Measurements from ENCODE around the gene RPL19. TPM values are rescaled to one million over a fixed set of nuclear protein-coding genes. Genes with fewer than 3 reads are reported as not detected.

Gene RPL19
- polyA plus RNA-seq, 1 donor (not counting 4 experiments of a cell fraction or from before 2014, with no cell fraction given): 1,957 TPM

DNA sequence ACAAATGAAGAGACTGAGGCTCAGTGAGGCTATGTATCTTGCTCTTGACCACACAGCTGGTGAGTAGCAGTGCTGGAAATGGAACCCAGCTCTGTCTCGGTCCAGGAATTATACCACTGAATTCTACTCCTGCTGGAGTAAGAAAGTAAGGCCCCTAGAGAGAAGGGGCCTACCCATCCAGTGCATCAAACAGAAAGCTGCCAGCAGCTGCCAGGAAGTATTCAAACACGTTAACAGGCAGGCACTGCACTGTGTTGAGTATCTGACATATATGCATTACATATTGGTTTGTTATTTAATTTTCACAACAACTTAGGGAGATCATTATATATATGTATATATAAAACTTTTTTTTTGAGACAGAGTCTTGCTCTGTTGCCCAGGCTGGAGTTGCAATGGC, 38.1 kb upstream of the RPL19 start:
- dilution Hi-C loops (cut with MboI; ENCODE audit: extremely low pct_ligation_motif_present, low sequenced_read_pairs): no loop called here

DNA sequence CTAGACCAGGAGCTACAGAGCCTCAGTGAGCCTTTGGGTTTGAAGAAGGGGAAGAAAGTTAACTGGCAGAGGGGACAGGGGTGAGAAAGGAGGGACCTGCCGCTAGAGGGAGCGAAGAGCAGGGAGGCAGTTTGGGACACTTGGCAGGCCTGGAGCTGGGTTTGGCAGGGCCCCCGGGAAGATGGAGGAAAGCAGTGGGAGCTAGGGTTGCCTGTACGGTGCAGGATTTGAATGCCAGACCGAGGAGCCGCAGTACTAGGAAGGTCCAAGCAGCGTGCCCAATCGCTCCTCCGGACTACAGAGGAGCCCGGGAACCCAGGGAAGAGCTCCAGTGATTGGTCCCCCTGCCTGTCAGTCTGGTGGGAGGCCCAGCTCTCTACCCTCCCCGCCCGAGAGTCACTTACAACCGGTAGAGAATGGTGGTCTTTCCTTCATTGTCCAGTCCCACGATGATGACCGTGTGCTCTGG, 35.4 kb upstream of the RPL19 start:
- H3K9ac ChIP-seq (ENCODE audit: control insufficient read depth, extremely low read depth, insufficient read depth, low read length): no peak overlapping the region
- peak; percentile 89 for FAIRE-seq
- peak; percentile 44 for DNase-seq (ENCODE audit: low read depth, low spot score)

More for the DNA sequence above, 38.1 kb upstream of the RPL19 start:
- Histone ChIP-seq H3K79me2 (ENCODE audit: control insufficient read depth, insufficient read depth, low read length) (no peaks in the 10 kb centered on the region), H3K4me1 (ENCODE audit: control insufficient read depth, extremely low read depth, insufficient read depth, low read length) (peaks cover 8% of the 10 kb centered on the region), H3K4me2 (ENCODE audit: control insufficient read depth, extremely low read depth, insufficient read depth, low read depth, low read length) (no peak overlapping the region), H3K9me1 (ENCODE audit: control insufficient read depth, extremely low read depth, insufficient read depth, low read length) (no peaks in the 10 kb centered on the region), H3K36me3 (ENCODE audit: control insufficient read depth in 2 of 2, extremely low read depth in 1 of 2, insufficient read depth in 2 of 2, low read length in 2 of 2) (no peaks in the 10 kb centered on the region), H3K27me3 (ENCODE audit: control insufficient read depth, extremely low read depth, insufficient read depth, low read length) (peaks cover 12% of the 10 kb centered on the region), H3K4me3 (ENCODE audit: control insufficient read depth in 2 of 3, extremely low read depth in 1 of 3, insufficient read depth in 2 of 3, low read depth in 1 of 3, low read length in 3 of 3) (no peak overlapping the region), H3K9me3 (ENCODE audit: control insufficient read depth, low read depth, low read length) (no peaks in the 10 kb centered on the region), H4K20me1 (ENCODE audit: control insufficient read depth, extremely low read depth, insufficient read depth, low read length) (no peaks in the 10 kb centered on the region), H3K27ac (ENCODE audit: control insufficient read depth, insufficient read depth, low read length) (no peak overlapping the region), H2AFZ (ENCODE audit: control insufficient read depth, low read length) (no peak overlapping the region), H3K9ac (ENCODE audit: control insufficient read depth, extremely low read depth, insufficient read depth, low read length) (no peak overlapping the region)
- FAIRE-seq (no peak), DNase-seq (ENCODE audit: low read depth, low spot score) (no peak)
- TF ChIP-seq, protein P1, sequence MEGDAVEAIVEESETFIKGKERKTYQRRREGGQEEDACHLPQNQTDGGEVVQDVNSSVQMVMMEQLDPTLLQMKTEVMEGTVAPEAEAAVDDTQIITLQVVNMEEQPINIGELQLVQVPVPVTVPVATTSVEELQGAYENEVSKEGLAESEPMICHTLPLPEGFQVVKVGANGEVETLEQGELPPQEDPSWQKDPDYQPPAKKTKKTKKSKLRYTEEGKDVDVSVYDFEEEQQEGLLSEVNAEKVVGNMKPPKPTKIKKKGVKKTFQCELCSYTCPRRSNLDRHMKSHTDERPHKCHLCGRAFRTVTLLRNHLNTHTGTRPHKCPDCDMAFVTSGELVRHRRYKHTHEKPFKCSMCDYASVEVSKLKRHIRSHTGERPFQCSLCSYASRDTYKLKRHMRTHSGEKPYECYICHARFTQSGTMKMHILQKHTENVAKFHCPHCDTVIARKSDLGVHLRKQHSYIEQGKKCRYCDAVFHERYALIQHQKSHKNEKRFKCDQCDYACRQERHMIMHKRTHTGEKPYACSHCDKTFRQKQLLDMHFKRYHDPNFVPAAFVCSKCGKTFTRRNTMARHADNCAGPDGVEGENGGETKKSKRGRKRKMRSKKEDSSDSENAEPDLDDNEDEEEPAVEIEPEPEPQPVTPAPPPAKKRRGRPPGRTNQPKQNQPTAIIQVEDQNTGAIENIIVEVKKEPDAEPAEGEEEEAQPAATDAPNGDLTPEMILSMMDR (optimal IDR thresholded peaks at IDR 0.05 in 1 of 3, IDR thresholded peaks at IDR 0.05 in 1 of 3, conservative IDR thresholded peaks at IDR 0.05 in 1 of 3; ENCODE audit: extremely low read depth in 1 of 3, insufficient read depth in 2 of 3, low read length in 3 of 3): no peak
- no peak for TF ChIP-seq EZH2 (IDR thresholded peaks at IDR 0.05; ENCODE audit: low read length)

More for the DNA sequence above, 35.4 kb upstream of the RPL19 start:
- dilution Hi-C loops (cut with MboI; ENCODE audit: extremely low pct_ligation_motif_present, low sequenced_read_pairs): no loop called here
- H3K4me2 ChIP-seq (ENCODE audit: control insufficient read depth, extremely low read depth, insufficient read depth, low read depth, low read length): peak overlapping the region; percentile 73
- no peaks in the 10 kb centered on the region for H3K36me3 ChIP-seq (ENCODE audit: control insufficient read depth in 2 of 2, extremely low read depth in 1 of 2, insufficient read depth in 2 of 2, low read length in 2 of 2)
- H3K9me3 ChIP-seq (ENCODE audit: control insufficient read depth, low read depth, low read length): no peaks in the 10 kb centered on the region
- H3K4me1 ChIP-seq (ENCODE audit: control insufficient read depth, extremely low read depth, insufficient read depth, low read length): peaks cover 9% of the 10 kb centered on the region
- TF ChIP-seq, protein P1 (optimal IDR thresholded peaks at IDR 0.05 in 1 of 3, IDR thresholded peaks at IDR 0.05 in 1 of 3, conservative IDR thresholded peaks at IDR 0.05 in 1 of 3; ENCODE audit: extremely low read depth in 1 of 3, insufficient read depth in 2 of 3, low read length in 3 of 3): peak; percentile 92 to 96 (median 93)
- no peak for TF ChIP-seq EZH2 (IDR thresholded peaks at IDR 0.05; ENCODE audit: low read length)
- no peak overlapping the region for H3K27ac ChIP-seq (ENCODE audit: control insufficient read depth, insufficient read depth, low read length)
- H3K27me3 ChIP-seq (ENCODE audit: control insufficient read depth, extremely low read depth, insufficient read depth, low read length): peaks cover 15% of the 10 kb centered on the region
- no peaks in the 10 kb centered on the region for H4K20me1 ChIP-seq (ENCODE audit: control insufficient read depth, extremely low read depth, insufficient read depth, low read length)
- H3K79me2 ChIP-seq (ENCODE audit: control insufficient read depth, insufficient read depth, low read length): no peaks in the 10 kb centered on the region
- peak overlapping the region; percentile 76 for H2AFZ ChIP-seq (ENCODE audit: control insufficient read depth, low read length)
- H3K9me1 ChIP-seq (ENCODE audit: control insufficient read depth, extremely low read depth, insufficient read depth, low read length): no peaks in the 10 kb centered on the region
- H3K4me3 ChIP-seq (ENCODE audit: control insufficient read depth in 2 of 3, extremely low read depth in 1 of 3, insufficient read depth in 2 of 3, low read depth in 1 of 3, low read length in 3 of 3): peak overlapping the region in 1 of 3 experiments; percentile 52

Measured in keratinocyte (primary cell).